GM23248 (cell line): ENCODE results near the gene KLHL6.
"Not testable (repeated sequence)": the region's sequence is repeated elsewhere in the genome, so short reads cannot be mapped to it uniquely, and the experiment has no call there.

Experiments
- EZH2 ChIP-seq: fragments of 200-600 bp; sonication (generic); IDR thresholded peaks from 2 replicates; pipeline ENCODE4 v1.6.1; 2018; ENCODE audit warnings: antibody characterized with exemption, mild to moderate bottlenecking; ENCODE audit not compliant: insufficient read depth, poor library complexity, severe bottlenecking
- EZH2phosphoT487 ChIP-seq: fragments of 200-600 bp; sonication (generic); IDR thresholded peaks from 2 replicates; pipeline ENCODE4 v1.6.1; 2018; ENCODE audit warnings: antibody characterized with exemption, moderate library complexity, mild to moderate bottlenecking, low read depth; ENCODE audit not compliant: insufficient read depth

- TF ChIP-seq EZH2, EZH2phosphoT487: not testable (repeated sequence)
Observed at GRCh38 chr3:183475764-183476162, 79.7 kb downstream of the KLHL6 start.
